ENCODE results near the gene GABRB1. TPM values are rescaled to one million over a fixed set of nuclear protein-coding genes. Genes with fewer than 3 reads are reported as not detected.

GABRB1 gene
- total RNA-seq, 1 donor: 1.4 TPM

- no peak for TF ChIP-seq CTCF (IDR thresholded peaks at IDR 0.05; ENCODE audit: insufficient read depth, low read length)
- H3K4me3 ChIP-seq (ENCODE audit: low read depth, low read length): no peak overlapping the region
- no peak for DNase-seq (ENCODE audit: low read depth)
These were observed 401.4 kb downstream of the GABRB1 start for GRCh38 chr4:47432749-47433148.

GRCh38 chr4:47434931-47435330 is 403.6 kb downstream of the GABRB1 start:
- no peak for DNase-seq (ENCODE audit: low read depth)
- no peak for TF ChIP-seq CTCF (IDR thresholded peaks at IDR 0.05; ENCODE audit: insufficient read depth, low read length)
- H3K4me3 ChIP-seq (ENCODE audit: low read depth, low read length): no peak overlapping the region

GRCh38 chr4:47442980-47443379 is 411.6 kb downstream of the GABRB1 start:
- no peak for TF ChIP-seq CTCF (IDR thresholded peaks at IDR 0.05; ENCODE audit: insufficient read depth, low read length)
- no peak for DNase-seq (ENCODE audit: low read depth)
- no peak overlapping the region for H3K4me3 ChIP-seq (ENCODE audit: low read depth, low read length)

GRCh38 chr4:47444031-47444430 is 412.7 kb downstream of the GABRB1 start:
- no peak for TF ChIP-seq CTCF (IDR thresholded peaks at IDR 0.05; ENCODE audit: insufficient read depth, low read length)
- DNase-seq (ENCODE audit: low read depth): no peak
- no peak overlapping the region for H3K4me3 ChIP-seq (ENCODE audit: low read depth, low read length)

GRCh38 chr4:47451657-47452056 is 420.3 kb downstream of the GABRB1 start:
- no peak for TF ChIP-seq CTCF (IDR thresholded peaks at IDR 0.05; ENCODE audit: insufficient read depth, low read length)
- no peak overlapping the region for H3K4me3 ChIP-seq (ENCODE audit: low read depth, low read length)
- DNase-seq (ENCODE audit: low read depth): peak; percentile 24

- peak; percentile 23 for DNase-seq (ENCODE audit: low read depth)
- TF ChIP-seq CTCF (IDR thresholded peaks at IDR 0.05; ENCODE audit: insufficient read depth, low read length): no peak
- H3K4me3 ChIP-seq (ENCODE audit: low read depth, low read length): peak overlapping the region; percentile 95
These were observed 431.4 kb downstream of the GABRB1 start for GRCh38 chr4:47462799-47463234.

GRCh38 chr4:47463235-47463956 is 432.0 kb downstream of the GABRB1 start, which contains the start of gene COMMD8:
Gene COMMD8 (minus strand): TSS chr4:47463702. CDS start chr4:47463651, 51 bp downstream.
- TF ChIP-seq CTCF (IDR thresholded peaks at IDR 0.05; ENCODE audit: insufficient read depth, low read length): peak; percentile 44
- peak within 1 kb of the TSS; percentile 95 for H3K4me3 ChIP-seq (ENCODE audit: low read depth, low read length)
- DNase-seq (ENCODE audit: low read depth): peak; percentile 96

All from fibroblast of the aortic adventitia (primary cell).